HuH-7.5 (cell line): ENCODE data around the gene RIC1.
"Not testable (repeated sequence)": the region's sequence is repeated elsewhere in the genome, so short reads cannot be mapped to it uniquely, and the experiment has no call there.

Experiments
- DNase-seq: peaks from one replicate; pipeline ENCODE4 v3.0.0; 2011; ENCODE audit warnings: low spot score

The RIC1 gene

GRCh38 chr9:5628530-5629311 lies at the start of gene RIC1:
TSS of gene RIC1 (plus strand) at chr9:5629107. CDS start at chr9:5629310, 203 bp downstream.
- peak; percentile 75 for DNase-seq

- no peak for DNase-seq
These were observed 49.0 kb upstream of the RIC1 start for GRCh38 chr9:5579881-5580280.

GRCh38 chr9:5580650-5581049 lies 48.3 kb upstream of the RIC1 start:
- no peak for DNase-seq

DNA sequence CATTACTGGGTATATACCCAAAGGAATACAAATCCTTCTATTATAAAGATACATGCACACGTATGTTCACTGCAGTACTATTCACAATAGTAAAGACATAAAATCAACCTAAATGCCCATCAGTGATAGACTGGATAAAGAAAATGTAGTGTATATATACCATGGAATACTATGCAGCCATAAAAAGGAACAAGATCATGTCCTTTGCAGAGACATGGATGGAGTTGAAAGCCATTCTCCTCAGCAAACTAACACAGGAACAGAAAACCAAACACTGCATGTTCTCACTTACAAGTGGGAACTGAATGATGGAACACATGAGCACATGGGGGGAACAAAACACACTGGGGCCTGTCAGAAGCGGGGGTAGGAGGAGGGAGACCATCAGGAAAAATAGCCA lies 47.2 kb upstream of the RIC1 start:
- not testable (repeated sequence) for DNase-seq

GRCh38 chr9:5582835-5583195 lies 46.1 kb upstream of the RIC1 start:
- no peak for DNase-seq

GRCh38 chr9:5586391-5586802 lies 42.5 kb upstream of the RIC1 start:
- DNase-seq, result no peak

- no peak for DNase-seq
These were observed 41.9 kb upstream of the RIC1 start for GRCh38 chr9:5587024-5587423.

- no peak for DNase-seq
These were observed 36.7 kb upstream of the RIC1 start for GRCh38 chr9:5592231-5592630.

DNA sequence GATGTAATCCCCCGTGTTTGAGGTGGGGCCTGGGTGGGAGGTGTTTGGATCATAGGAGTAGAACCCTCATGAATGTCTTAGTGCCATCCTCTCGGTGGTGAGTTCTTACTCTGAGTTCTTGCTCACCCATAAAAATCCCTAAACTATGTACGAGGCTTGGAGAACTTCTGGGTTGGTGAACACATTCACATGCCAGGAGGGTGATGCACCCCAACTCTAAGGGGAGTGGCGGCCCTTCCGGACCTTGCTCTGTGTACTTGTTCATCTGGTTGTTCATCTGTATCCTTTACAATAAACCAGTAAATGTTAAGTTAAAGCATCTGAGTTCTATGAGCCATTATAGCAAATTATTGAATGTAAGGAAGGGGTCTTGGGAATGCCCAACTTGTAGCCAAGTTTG lies 36.0 kb upstream of the RIC1 start:
- no peak for DNase-seq

GRCh38 chr9:5593904-5594303 lies 35.0 kb upstream of the RIC1 start:
- no peak for DNase-seq

- DNase-seq, result no peak
These were observed 32.7 kb upstream of the RIC1 start for GRCh38 chr9:5596173-5596572.

DNA sequence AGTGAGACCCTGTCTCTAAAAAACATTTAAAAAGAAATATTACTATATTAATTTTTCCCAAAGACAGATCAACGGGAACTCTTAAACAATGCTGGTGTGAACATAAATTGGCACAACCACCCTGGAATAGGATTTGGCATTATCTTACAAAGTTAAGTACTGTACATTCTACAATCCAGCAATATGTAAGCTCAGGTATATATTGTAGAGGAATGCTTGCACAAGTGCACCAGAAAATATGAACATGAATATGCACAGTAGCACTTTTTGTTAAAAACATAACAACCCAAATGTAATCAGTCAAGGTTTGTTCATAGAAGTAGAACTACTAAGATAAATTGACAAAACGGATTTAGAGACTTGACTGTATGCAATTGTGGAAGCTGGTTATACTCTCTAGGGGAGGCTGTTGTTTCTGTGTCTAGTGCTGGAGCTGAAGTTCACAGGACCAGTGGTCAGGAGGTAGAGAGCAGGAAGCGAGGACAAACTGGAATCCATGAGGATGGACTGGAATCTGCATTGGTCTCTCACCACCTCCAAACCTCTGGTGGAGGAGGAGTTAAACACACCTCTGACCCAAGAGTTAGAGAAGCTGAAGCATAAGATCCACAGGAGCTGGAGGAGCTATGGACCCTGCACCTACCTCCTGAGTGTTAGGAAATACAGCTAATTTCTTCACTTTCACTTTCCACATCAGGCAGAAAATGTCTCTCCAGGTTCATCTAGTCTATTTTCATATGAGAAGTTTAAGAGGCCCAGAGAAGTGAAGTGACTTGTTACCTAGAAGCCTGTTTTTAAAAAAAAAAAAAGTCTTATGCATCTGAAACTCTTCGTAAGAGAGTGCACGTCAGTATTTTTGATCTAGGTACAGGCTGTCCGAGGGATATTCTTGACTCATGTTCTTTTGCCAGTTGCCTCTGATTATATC lies 20.3 kb upstream of the RIC1 start:
- DNase-seq, result no peak

- no peak for DNase-seq
These were observed 19.7 kb upstream of the RIC1 start for GRCh38 chr9:5609226-5609596.

DNA sequence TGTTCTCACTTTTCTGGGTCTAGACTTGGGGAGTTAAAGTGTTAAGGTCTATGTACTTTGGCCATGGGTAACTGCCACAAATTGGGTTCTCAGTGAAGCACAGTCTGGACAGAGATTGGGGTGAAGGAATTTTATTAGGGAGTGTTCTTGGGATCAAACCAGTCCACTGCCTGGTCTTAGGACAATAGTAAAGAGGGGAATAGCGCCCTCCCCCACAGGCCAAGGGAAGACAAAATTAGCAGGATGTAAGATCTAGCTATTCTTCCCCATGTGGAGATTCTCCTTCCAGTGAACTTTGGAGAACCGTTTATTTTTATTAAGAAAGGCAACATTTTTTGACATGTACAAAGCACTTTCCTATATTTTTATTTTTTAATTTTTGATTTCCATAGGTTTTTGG lies 18.4 kb upstream of the RIC1 start:
- no peak for DNase-seq

- no peak for DNase-seq
These were observed 17.4 kb upstream of the RIC1 start for GRCh38 chr9:5611321-5612184.

GRCh38 chr9:5612185-5612530 lies 16.7 kb upstream of the RIC1 start:
- no peak for DNase-seq

GRCh38 chr9:5614192-5614591 lies 14.7 kb upstream of the RIC1 start:
- no peak for DNase-seq

DNA sequence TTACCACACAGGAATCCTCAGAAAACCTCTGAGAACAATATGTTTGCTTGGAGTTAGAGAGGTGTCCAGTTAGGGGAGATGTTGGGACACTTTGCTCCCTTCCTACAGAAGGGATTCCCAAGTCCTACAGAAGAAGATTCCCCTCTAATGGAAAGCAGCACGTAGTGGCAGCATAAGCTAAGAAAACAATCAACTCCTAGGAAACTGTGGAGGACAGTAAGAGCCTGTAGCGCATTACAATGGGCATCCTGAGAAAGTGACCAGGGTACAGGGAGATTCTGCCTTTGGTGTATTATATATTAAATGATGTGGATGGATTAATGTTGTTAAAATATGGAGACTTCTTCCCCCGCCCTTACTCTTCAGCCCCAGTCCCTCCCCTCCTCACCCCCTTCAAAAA lies 13.9 kb upstream of the RIC1 start:
- no peak for DNase-seq

DNA sequence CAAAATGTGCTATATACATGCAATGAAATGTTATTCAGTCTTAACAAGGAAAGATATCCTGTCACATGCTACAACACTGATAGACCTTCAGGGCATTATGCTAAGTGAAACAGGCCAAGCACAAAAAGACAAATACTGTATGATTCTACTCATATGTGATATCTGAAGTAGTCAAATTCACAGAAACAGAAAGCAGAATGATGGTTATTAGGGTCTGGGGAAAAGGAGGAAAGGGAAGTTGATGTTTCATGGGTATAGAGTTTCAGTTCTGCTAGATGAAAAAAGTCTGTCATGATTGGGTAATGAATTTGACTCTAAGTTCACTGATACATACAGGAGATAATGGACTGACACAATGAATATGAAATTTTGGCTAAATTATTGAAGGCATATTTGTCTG lies 11.2 kb upstream of the RIC1 start:
- DNase-seq, result no peak

- DNase-seq, result no peak
These were observed 8.4 kb upstream of the RIC1 start for GRCh38 chr9:5620494-5620893.

GRCh38 chr9:5621327-5621726 lies 7.6 kb upstream of the RIC1 start:
- no peak for DNase-seq

DNA sequence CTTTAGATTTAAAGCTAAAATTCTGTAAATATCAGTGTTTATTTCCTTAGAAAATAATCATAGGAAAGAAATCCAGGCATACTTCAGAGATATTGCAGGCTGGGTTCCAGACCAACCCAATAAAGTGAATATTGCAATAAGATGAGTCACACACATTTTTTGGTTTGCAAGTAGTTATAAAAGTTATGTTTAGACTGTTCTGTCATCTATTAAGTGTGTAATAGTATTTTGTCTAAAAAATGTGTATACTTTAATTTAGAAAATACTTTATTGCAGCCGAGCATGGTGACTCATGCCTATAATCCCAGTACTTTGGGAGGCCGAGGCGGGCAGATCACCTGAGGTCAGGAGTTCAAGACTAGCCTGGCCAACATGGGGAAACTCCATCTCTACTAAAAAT lies 6.9 kb upstream of the RIC1 start:
- no peak for DNase-seq

- no peak for DNase-seq
These were observed 4.3 kb upstream of the RIC1 start for GRCh38 chr9:5624655-5625054.
